Fibroblast of lung (primary cell): ENCODE data around the gene MEX3A.

Source experiments
- EZH2 ChIP-seq: IDR thresholded peaks from 2 replicates; pipeline ENCODE4 v1.5.1; 2012; ENCODE audit warnings: low read length, control low read depth, mild to moderate bottlenecking; ENCODE audit errors: missing control alignments
- TF ChIP-seq, protein P1 (sequence below), 2 donors: IDR thresholded peaks in 1 of 2; conservative IDR thresholded peaks in 1 of 2; 1 replicate in 1 of 2; 2 replicates in 1 of 2; pipeline ENCODE4 v1.5.1; 2011 to 2012; ENCODE audit warnings: low read length in 2 of 2, control low read depth in 1 of 2, inconsistent platforms in 1 of 2, low read depth in 1 of 2, mild to moderate bottlenecking in 1 of 2

DNA sequence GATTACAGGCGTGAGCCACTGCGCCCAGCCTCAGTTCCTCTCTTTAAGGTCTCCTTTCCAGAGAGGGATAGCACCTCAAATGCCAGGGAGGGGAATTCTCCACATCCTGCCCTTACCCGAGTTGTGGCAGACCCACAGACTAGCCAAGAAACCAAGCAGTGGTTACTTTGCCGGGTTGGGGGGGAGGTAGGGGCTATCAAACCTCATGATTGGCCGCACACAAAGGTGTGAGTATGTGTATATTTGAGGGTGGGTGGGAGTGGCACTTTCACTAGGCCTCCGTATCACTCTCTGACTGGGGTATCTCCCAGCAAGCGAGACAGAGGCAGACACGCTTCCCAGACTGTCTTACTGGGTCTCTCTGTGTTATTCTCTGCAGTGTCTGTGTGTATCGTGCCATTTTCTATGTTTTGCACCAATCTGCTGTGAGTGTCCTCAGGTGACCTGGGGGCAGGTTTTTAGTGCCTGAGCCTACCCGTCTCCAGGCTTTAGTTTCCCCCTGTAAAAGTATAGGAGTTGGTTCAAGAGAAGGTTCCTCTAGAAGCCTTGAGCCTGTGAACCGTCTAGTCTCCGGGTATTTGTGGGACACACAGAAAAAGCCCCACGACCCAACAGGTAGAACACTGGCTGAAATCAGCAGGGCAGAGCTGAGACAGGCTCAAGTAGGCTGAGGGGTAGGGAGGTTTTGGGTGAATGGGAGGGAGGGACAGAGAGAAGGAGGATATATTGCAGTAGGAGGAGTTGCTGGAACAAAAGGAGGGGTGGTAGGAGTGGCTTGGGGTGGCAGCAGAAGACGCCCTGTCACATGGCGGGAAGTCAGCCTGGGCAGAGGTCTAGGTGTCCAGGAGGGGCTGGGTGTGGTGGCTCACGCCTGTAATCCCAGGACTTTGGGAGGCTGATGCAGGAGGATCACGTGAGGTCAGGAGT lies 42.6 kb upstream of the MEX3A start:
- TF ChIP-seq, protein P1, sequence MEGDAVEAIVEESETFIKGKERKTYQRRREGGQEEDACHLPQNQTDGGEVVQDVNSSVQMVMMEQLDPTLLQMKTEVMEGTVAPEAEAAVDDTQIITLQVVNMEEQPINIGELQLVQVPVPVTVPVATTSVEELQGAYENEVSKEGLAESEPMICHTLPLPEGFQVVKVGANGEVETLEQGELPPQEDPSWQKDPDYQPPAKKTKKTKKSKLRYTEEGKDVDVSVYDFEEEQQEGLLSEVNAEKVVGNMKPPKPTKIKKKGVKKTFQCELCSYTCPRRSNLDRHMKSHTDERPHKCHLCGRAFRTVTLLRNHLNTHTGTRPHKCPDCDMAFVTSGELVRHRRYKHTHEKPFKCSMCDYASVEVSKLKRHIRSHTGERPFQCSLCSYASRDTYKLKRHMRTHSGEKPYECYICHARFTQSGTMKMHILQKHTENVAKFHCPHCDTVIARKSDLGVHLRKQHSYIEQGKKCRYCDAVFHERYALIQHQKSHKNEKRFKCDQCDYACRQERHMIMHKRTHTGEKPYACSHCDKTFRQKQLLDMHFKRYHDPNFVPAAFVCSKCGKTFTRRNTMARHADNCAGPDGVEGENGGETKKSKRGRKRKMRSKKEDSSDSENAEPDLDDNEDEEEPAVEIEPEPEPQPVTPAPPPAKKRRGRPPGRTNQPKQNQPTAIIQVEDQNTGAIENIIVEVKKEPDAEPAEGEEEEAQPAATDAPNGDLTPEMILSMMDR (conservative IDR thresholded peaks at IDR 0.05 in 1 of 2, IDR thresholded peaks at IDR 0.05 in 1 of 2; ENCODE audit: low read depth in 1 of 2, low read length in 2 of 2) = no peak
- no peak for TF ChIP-seq EZH2
